Hepatocyte (in vitro differentiated cells): ENCODE results near the gene IL17B. TPM values are rescaled to one million over a fixed set of nuclear protein-coding genes. Genes with fewer than 3 reads are reported as not detected.

Experiments
- DNase-seq: peaks from one replicate; pipeline ENCODE4 v3.0.0-alpha.2; 2016; ENCODE audit warnings: low spot score
- H2AFZ ChIP-seq: fragments of 200-600 bp; sonication (generic); 2 replicates; pipeline ENCODE4 v1.6.0; 2016; ENCODE audit warnings: antibody characterized with exemption, mild to moderate bottlenecking
- H3K27ac ChIP-seq: fragments of 200-600 bp; sonication (generic); 2 replicates; pipeline ENCODE4 v1.5.1; 2016; ENCODE audit warnings: mild to moderate bottlenecking
- H3K27me3 ChIP-seq: fragments of 200-600 bp; sonication (generic); 2 replicates; pipeline ENCODE4 v1.6.1; 2016
- H3K36me3 ChIP-seq: fragments of 200-600 bp; sonication (generic); replicated peaks from 2 replicates; pipeline ENCODE4 v1.5.1; 2016; ENCODE audit warnings: low read depth; ENCODE audit not compliant: insufficient read depth
- H3K4me1 ChIP-seq: fragments of 200-600 bp; sonication (generic); 2 replicates; pipeline ENCODE4 v1.5.1; 2016; ENCODE audit warnings: mild to moderate bottlenecking, moderate library complexity; ENCODE audit not compliant: insufficient read depth
- H3K4me2 ChIP-seq: fragments of 200-600 bp; sonication (generic); 2 replicates; pipeline ENCODE4 v1.6.0; 2016
- H3K4me3 ChIP-seq: fragments of 200-600 bp; sonication (generic); 2 replicates; pipeline ENCODE4 v1.5.1; 2016; ENCODE audit warnings: mild to moderate bottlenecking
- H3K79me2 ChIP-seq: fragments of 200-600 bp; sonication (generic); 2 replicates; pipeline ENCODE4 v1.6.0; 2017; ENCODE audit warnings: mild to moderate bottlenecking
- H3K9me2 ChIP-seq: fragments of 200-600 bp; sonication (generic); replicated peaks from 2 replicates; pipeline ENCODE4 v1.6.0; 2017; ENCODE audit warnings: mild to moderate bottlenecking; ENCODE audit not compliant: insufficient read depth
- H3K9me3 ChIP-seq: fragments of 200-600 bp; sonication (generic); 2 replicates; pipeline ENCODE4 v1.5.1; 2016; ENCODE audit warnings: low read depth, mild to moderate bottlenecking
- H4K20me1 ChIP-seq: fragments of 200-600 bp; sonication (generic); 2 replicates; pipeline ENCODE4 v1.6.0; 2016; ENCODE audit warnings: mild to moderate bottlenecking; ENCODE audit not compliant: insufficient read depth, poor library complexity, severe bottlenecking
- CTCF ChIP-seq: fragments of 200-600 bp; sonication (generic); IDR thresholded peaks from 2 replicates; pipeline ENCODE4 v1.5.1; 2016; ENCODE audit warnings: antibody characterized with exemption, mild to moderate bottlenecking; ENCODE audit not compliant: poor library complexity
- EZH2 ChIP-seq: fragments of 200-600 bp; sonication (generic); IDR thresholded peaks from 2 replicates; pipeline ENCODE4 v1.6.1; 2016; ENCODE audit warnings: antibody characterized with exemption, mild to moderate bottlenecking, borderline replicate concordance
- EZH2phosphoT487 ChIP-seq: fragments of 200-600 bp; sonication (generic); IDR thresholded peaks from one replicate; pipeline ENCODE4 v1.6.1; 2018; ENCODE audit warnings: antibody characterized with exemption, mild to moderate bottlenecking, low read depth, moderate library complexity; ENCODE audit not compliant: unreplicated experiment, severe bottlenecking
- WGBS: methylation state at CpG from one replicate; pipeline ENCODE4 v1.1.6; 2016; ENCODE audit warnings: low lambda C conversion rate; ENCODE audit errors: missing lambda C conversion rate; 5-methylcytosine and 5-hydroxymethylcytosine counted together
- polyA plus RNA-seq: library from polyadenylated mRNA; unstranded; fragments of >200 nt; fragmentation: Nextera tagmentation; extraction: Ambion mirVana; gene quantifications from 2 replicates; pipeline ENCODE4 v1.2.1, GENCODE V29; 2016
- total RNA-seq: library from RNA; depleted of rRNA; stranded (reverse); fragments of >200 nt; gene quantifications from 2 replicates; pipeline ENCODE4 v1.2.3, GENCODE V29; 2014

The IL17B gene
- 0.60 TPM in 1 of 2 replicates, not detected in the other for total RNA-seq
- 0.27 TPM in 1 of 2 replicates, not detected in the other for polyA plus RNA-seq

GRCh38 chr5:149379177-149379761 is at the start of gene IL17B:
TSS of gene IL17B (minus strand) at chr5:149379292. CDS start at chr5:149379225, 67 bp downstream.
- no peak within 1 kb of the TSS for H2AFZ ChIP-seq
- no peaks in the 10 kb centered on the region for H3K27me3 ChIP-seq
- no peak for DNase-seq
- H4K20me1 ChIP-seq, result no peaks in the 10 kb centered on the region
- no peaks in the 10 kb centered on the region for H3K79me2 ChIP-seq
- no peak within 1 kb of the TSS for H3K4me3 ChIP-seq
- no peaks in the 10 kb centered on the region for H3K36me3 ChIP-seq
- WGBS, result 91% methylated on average over 22 of the region's 22 CpGs
- no peak for TF ChIP-seq EZH2
- no peak for TF ChIP-seq EZH2phosphoT487
- TF ChIP-seq CTCF, result no peak
- H3K9me2 ChIP-seq, result no peaks in the 10 kb centered on the region
- H3K4me1 ChIP-seq, result no peaks in the 10 kb centered on the region
- H3K27ac ChIP-seq, result no peak within 1 kb of the TSS
- no peaks in the 10 kb centered on the region for H3K9me3 ChIP-seq
- no peak within 1 kb of the TSS for H3K4me2 ChIP-seq

GRCh38 chr5:149428032-149428431 is 48.9 kb upstream of the IL17B start:
- no peaks in the 10 kb centered on the region for H3K9me3 ChIP-seq
- no peaks in the 10 kb centered on the region for H4K20me1 ChIP-seq
- peaks cover 8% of the 10 kb centered on the region for H3K79me2 ChIP-seq
- H3K27me3 ChIP-seq, result no peaks in the 10 kb centered on the region
- H3K9me2 ChIP-seq, result no peaks in the 10 kb centered on the region
- peaks cover 8% of the 10 kb centered on the region for H3K4me1 ChIP-seq
- TF ChIP-seq EZH2phosphoT487 (no peak), EZH2 (no peak), CTCF (no peak)
- H3K36me3 ChIP-seq, result no peaks in the 10 kb centered on the region
- no peak overlapping the region for H3K4me3 ChIP-seq
- no peak overlapping the region for H3K27ac ChIP-seq
- H3K4me2 ChIP-seq, result no peak overlapping the region
- WGBS, result 100% methylated on average over 5 of the region's 5 CpGs
- no peak overlapping the region for H2AFZ ChIP-seq
- DNase-seq, result no peak

GRCh38 chr5:149427374-149427773 is 48.3 kb upstream of the IL17B start:
- no peaks in the 10 kb centered on the region for H3K36me3 ChIP-seq

More at GRCh38 chr5:149427374-149427773, 48.3 kb upstream of the IL17B start:
- TF ChIP-seq EZH2 (no peak), CTCF (no peak), EZH2phosphoT487 (no peak)
- Histone ChIP-seq H3K4me3 (no peak overlapping the region), H3K79me2 (peaks cover 8% of the 10 kb centered on the region), H2AFZ (no peak overlapping the region), H3K9me3 (no peaks in the 10 kb centered on the region), H3K27ac (no peak overlapping the region), H3K27me3 (no peaks in the 10 kb centered on the region), H3K4me1 (peaks cover 14% of the 10 kb centered on the region), H3K4me2 (no peak overlapping the region), H4K20me1 (no peaks in the 10 kb centered on the region), H3K9me2 (no peaks in the 10 kb centered on the region)
- 98% methylated on average over 4 of the region's 4 CpGs for WGBS
- no peak for DNase-seq
